Endodermal cell (in vitro differentiated cells): ENCODE results near the gene CLMN. TPM values are rescaled to one million over a fixed set of nuclear protein-coding genes. Genes with fewer than 3 reads are reported as not detected.

Experiments used
- DNase-seq: peaks from one replicate; pipeline ENCODE4 v3.0.0-alpha.2; 2017
- H3K27ac ChIP-seq: 2 replicates; pipeline ENCODE4 v1.5.1; 2013; ENCODE audit warnings: mild to moderate bottlenecking, low read depth, low read length, moderate library complexity
- H3K27me3 ChIP-seq: 2 replicates; pipeline ENCODE4 v1.6.1; 2013; ENCODE audit warnings: mild to moderate bottlenecking, low read length, moderate library complexity; ENCODE audit not compliant: insufficient read depth, control insufficient read depth, poor library complexity, severe bottlenecking
- H3K36me3 ChIP-seq: 2 replicates; pipeline ENCODE4 v1.7.0; 2013; ENCODE audit warnings: mild to moderate bottlenecking, low read length, moderate library complexity; ENCODE audit not compliant: control insufficient read depth, insufficient read depth
- H3K4me1 ChIP-seq: one replicate; pipeline ENCODE4 v1.7.0; 2013; ENCODE audit warnings: low read length; ENCODE audit not compliant: control insufficient read depth, insufficient read depth
- H3K4me3 ChIP-seq: 2 replicates; pipeline ENCODE4 v1.5.1; 2013; ENCODE audit warnings: mild to moderate bottlenecking, low read length, moderate library complexity
- H3K9ac ChIP-seq: 2 replicates; pipeline ENCODE4 v1.6.1; 2013; ENCODE audit warnings: mild to moderate bottlenecking, low read length, moderate library complexity; ENCODE audit not compliant: poor library complexity, severe bottlenecking; ENCODE audit errors: extremely low read depth
- H3K9me3 ChIP-seq: 2 replicates; pipeline ENCODE4 v1.6.1; 2013; ENCODE audit warnings: mild to moderate bottlenecking, low read length, moderate library complexity; ENCODE audit not compliant: control insufficient read depth
- H3K27ac Mint-ChIP-seq: 2 replicates; pipeline ENCODE4 v1.8.0; 2020; ENCODE audit warnings: mixed read lengths
- H3K27me3 Mint-ChIP-seq: 2 replicates; pipeline ENCODE4 v1.8.0; 2021; ENCODE audit warnings: mild to moderate bottlenecking, mixed read lengths; ENCODE audit not compliant: insufficient read depth
- H3K36me3 Mint-ChIP-seq: 2 replicates; pipeline ENCODE4 v1.8.0; 2020; ENCODE audit warnings: low read depth, mixed read lengths
- H3K4me1 Mint-ChIP-seq: 2 replicates; pipeline ENCODE4 v1.8.0; 2020; ENCODE audit warnings: mixed read lengths
- H3K4me3 Mint-ChIP-seq: 2 replicates; pipeline ENCODE4 v1.8.0; 2020; ENCODE audit warnings: mild to moderate bottlenecking, moderate library complexity, mixed read lengths
- H3K9me3 Mint-ChIP-seq: 2 replicates; pipeline ENCODE4 v1.8.0; 2020; ENCODE audit warnings: mild to moderate bottlenecking, mixed read lengths
- WGBS, 2 experiments: methylation state at CpG; one replicate each; pipeline versions ENCODE4 v1.1.5 to v1.1.7; 2013; ENCODE audit warnings: missing lambda C conversion rate in 2 of 2, mixed read lengths in 1 of 2; ENCODE audit not compliant: insufficient coverage in 1 of 2, insufficient read length in 1 of 2; 5-methylcytosine and 5-hydroxymethylcytosine counted together
- total RNA-seq, 2 donors: library from RNA; stranded (reverse); fragmentation: NEBNext Ultra II Directional in 1 of 2; extraction: Animal tissue kit (Norgen Biotek cat#: 25700) in 1 of 2; gene quantifications; 2 replicates in 1 of 2; 3 replicates in 1 of 2; pipeline ENCODE4 v1.2.1, GENCODE V29; 2021
- TF ChIP-seq, protein P1 (sequence below): fragments of 200-600 bp; sonication (generic); conservative IDR thresholded peaks from 2 replicates; pipeline ENCODE4 v1.5.0; 2021; ENCODE audit warnings: antibody characterized with exemption, mild to moderate bottlenecking

CLMN gene
- total RNA-seq, 2 donors from 2014 or later, result 9.5 to 11.7 TPM

DNA sequence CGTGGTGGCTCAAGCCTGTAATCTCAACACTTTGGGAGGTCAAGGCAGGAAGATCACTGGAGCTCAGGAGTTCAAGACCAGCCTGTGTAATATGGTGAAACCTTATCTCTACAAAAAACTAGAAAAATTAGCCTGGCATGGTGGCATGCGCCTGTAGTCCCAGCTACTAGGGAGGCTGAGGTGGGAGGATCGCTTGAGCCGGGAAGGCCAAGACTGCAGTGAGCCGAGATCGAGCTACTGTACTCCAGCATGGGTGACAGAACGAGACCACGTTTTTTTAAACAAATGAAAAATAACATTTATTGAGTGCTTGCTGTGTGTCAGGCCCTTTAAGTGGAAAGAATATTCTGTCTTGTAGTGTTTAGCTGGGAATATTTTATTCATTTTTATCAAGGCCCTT, 26.6 kb upstream of the CLMN start:
- Mint-ChIP-seq H3K36me3 (no peaks in the 10 kb centered on the region), H3K4me3 (no peak overlapping the region), H3K27me3 (peaks cover 2% of the 10 kb centered on the region), H3K9me3 (no peaks in the 10 kb centered on the region), H3K4me1 (no peaks in the 10 kb centered on the region), H3K27ac (peak overlapping the region; percentile 75)
- Histone ChIP-seq H3K9me3 (no peaks in the 10 kb centered on the region), H3K4me1 (no peaks in the 10 kb centered on the region), H3K27me3 (no peaks in the 10 kb centered on the region), H3K36me3 (no peaks in the 10 kb centered on the region), H3K27ac (no peak overlapping the region), H3K9ac (no peak overlapping the region), H3K4me3 (no peak overlapping the region)
- TF ChIP-seq, protein P1, sequence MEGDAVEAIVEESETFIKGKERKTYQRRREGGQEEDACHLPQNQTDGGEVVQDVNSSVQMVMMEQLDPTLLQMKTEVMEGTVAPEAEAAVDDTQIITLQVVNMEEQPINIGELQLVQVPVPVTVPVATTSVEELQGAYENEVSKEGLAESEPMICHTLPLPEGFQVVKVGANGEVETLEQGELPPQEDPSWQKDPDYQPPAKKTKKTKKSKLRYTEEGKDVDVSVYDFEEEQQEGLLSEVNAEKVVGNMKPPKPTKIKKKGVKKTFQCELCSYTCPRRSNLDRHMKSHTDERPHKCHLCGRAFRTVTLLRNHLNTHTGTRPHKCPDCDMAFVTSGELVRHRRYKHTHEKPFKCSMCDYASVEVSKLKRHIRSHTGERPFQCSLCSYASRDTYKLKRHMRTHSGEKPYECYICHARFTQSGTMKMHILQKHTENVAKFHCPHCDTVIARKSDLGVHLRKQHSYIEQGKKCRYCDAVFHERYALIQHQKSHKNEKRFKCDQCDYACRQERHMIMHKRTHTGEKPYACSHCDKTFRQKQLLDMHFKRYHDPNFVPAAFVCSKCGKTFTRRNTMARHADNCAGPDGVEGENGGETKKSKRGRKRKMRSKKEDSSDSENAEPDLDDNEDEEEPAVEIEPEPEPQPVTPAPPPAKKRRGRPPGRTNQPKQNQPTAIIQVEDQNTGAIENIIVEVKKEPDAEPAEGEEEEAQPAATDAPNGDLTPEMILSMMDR, result no peak
- DNase-seq, result no peak
- WGBS, 2 experiments, result 90 to 96% methylated on average over 8 of the region's 8 CpGs

DNA sequence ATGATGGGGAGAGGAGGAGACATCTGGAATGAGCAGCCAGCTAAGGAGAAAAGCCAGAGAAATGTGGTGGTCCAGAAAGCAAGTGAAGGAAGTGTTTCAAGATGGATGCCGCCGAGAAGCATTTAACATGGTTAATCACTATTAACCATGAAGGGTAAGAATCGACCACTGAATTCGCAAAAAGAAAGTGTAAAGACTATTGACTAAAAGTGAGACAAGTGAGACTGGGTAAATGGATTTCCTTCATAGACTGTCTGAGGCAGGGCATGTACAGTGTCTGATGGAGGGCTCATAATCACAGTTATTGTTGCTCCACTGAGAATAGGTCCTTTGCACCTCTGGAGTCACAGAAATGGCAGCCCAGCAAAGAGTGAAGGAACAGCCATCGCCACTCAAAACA, 25.3 kb upstream of the CLMN start:
- TF ChIP-seq, protein P1, result no peak
- no peaks in the 10 kb centered on the region for H3K36me3 ChIP-seq
- H3K27me3 ChIP-seq, result no peaks in the 10 kb centered on the region
- no peak overlapping the region for H3K4me3 Mint-ChIP-seq
- H3K27ac ChIP-seq, result no peak overlapping the region
- no peaks in the 10 kb centered on the region for H3K4me1 Mint-ChIP-seq
- no peaks in the 10 kb centered on the region for H3K9me3 ChIP-seq
- H3K27ac Mint-ChIP-seq, result no peak overlapping the region
- H3K36me3 Mint-ChIP-seq, result no peaks in the 10 kb centered on the region
- DNase-seq, result no peak
- H3K9ac ChIP-seq, result no peak overlapping the region
- 73 to 76% methylated on average over 5 of the region's 5 CpGs for WGBS, 2 experiments
- no peak overlapping the region for H3K4me3 ChIP-seq
- H3K27me3 Mint-ChIP-seq, result peaks cover 2% of the 10 kb centered on the region
- no peaks in the 10 kb centered on the region for H3K4me1 ChIP-seq
- H3K9me3 Mint-ChIP-seq, result no peaks in the 10 kb centered on the region

DNA sequence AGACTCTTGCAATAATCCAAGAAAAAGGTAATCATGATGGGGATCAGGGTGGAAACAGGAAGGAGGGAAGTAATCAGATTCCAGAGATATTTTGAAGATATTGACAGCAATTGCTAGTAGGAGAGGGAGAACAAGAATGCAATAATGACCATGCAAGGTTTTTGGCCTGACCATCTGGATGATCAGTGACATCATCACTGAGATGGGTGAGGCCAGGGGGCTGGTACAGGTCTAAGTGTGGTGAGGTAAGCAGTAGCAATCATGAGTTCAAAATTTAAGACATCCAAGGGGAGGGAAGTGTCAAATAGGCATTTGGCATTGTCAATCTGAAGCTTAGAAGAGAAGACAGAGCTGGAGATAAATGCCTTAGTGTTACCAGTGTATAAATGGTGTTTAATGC, 24.8 kb upstream of the CLMN start:
- Histone ChIP-seq H3K27me3 (no peaks in the 10 kb centered on the region), H3K36me3 (no peaks in the 10 kb centered on the region), H3K4me3 (no peak overlapping the region), H3K9me3 (no peaks in the 10 kb centered on the region), H3K4me1 (no peaks in the 10 kb centered on the region), H3K27ac (no peak overlapping the region), H3K9ac (no peak overlapping the region)
- Mint-ChIP-seq H3K27ac (no peak overlapping the region), H3K4me3 (no peak overlapping the region), H3K4me1 (no peaks in the 10 kb centered on the region), H3K9me3 (no peaks in the 10 kb centered on the region), H3K36me3 (no peaks in the 10 kb centered on the region), H3K27me3 (peaks cover 2% of the 10 kb centered on the region)
- TF ChIP-seq, protein P1, result no peak
- DNase-seq, result no peak
